Activated CD4-positive, alpha-beta T cell treated with anti-CD3 and anti-CD28 coated beads, Interleukin-2, amount 50 U/mL, for 48 hours (primary cell): ENCODE data around the gene UQCRQ.
"Not testable (repeated sequence)": the region's sequence is repeated elsewhere in the genome, so short reads cannot be mapped to it uniquely, and the experiment has no call there.

Source experiments
- DNase-seq, 2 experiments: peaks; one replicate each; pipeline ENCODE4 v3.0.0-alpha.2; 2020

The UQCRQ gene

DNA sequence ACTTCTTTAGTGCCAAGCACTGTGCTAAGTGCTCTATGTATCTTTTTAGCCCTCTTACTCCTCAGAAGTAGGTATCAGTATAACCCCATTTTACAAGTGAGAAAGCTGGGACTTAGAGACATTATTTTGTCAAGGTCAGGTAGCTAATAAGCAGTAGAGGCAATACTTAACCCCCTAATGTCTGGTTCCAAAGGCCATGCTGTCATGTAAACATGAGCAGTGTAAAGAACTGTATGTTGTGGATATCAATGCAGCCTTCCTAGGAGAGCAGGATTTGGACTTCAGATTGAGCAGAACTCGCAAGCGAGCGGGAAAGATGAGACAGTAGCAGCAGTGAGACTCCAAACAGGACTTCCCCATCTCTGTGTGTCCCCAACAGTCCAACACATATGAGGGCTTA is 32.4 kb upstream of the UQCRQ start:
- no peak for DNase-seq

GRCh38 chr5:132836852-132837251 is 29.6 kb upstream of the UQCRQ start:
- no peak for DNase-seq

- DNase-seq = no peak
Observed at GRCh38 chr5:132837868-132838267, 28.6 kb upstream of the UQCRQ start.

- DNase-seq = no peak
Observed at GRCh38 chr5:132838516-132839282, 27.7 kb upstream of the UQCRQ start.

GRCh38 chr5:132839426-132840301 is 26.8 kb upstream of the UQCRQ start:
- no peak for DNase-seq

- DNase-seq = no peak
Observed at GRCh38 chr5:132840313-132840712, 26.1 kb upstream of the UQCRQ start.

DNA sequence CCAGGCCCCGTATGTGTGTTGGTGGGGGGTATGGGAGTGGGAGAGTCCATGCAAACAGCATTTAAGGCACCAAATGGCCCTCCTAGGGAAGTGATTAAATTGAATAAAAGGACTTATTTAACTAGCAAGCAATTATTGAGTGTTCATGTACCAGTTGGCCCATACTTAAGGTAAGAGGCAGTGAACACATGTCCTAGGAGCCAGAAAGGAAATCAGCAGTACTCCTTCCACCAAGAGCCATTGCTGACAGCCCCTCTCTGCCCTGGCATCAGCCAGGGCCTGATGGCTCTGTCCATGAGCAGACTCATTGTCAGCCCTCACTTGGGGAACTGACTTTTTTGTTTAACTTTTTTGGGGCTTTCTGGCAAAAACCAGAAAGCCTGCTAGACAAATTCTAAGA is 25.5 kb upstream of the UQCRQ start:
- no peak for DNase-seq

- no peak for DNase-seq
Observed at GRCh38 chr5:132841305-132841704, 25.1 kb upstream of the UQCRQ start.

- DNase-seq = no peak
Observed at GRCh38 chr5:132848270-132848669, 18.2 kb upstream of the UQCRQ start.

- no peak for DNase-seq
Observed at GRCh38 chr5:132849347-132849746, 17.1 kb upstream of the UQCRQ start.

- no peak for DNase-seq
Observed at GRCh38 chr5:132850066-132850465, 16.4 kb upstream of the UQCRQ start.

- DNase-seq = no peak
Observed at GRCh38 chr5:132853323-132853722, 13.1 kb upstream of the UQCRQ start.

GRCh38 chr5:132853790-132854189 is 12.7 kb upstream of the UQCRQ start:
- DNase-seq = no peak

GRCh38 chr5:132854301-132854700 is 12.1 kb upstream of the UQCRQ start:
- no peak for DNase-seq

GRCh38 chr5:132854992-132855391 is 11.4 kb upstream of the UQCRQ start:
- not testable (repeated sequence) for DNase-seq

- no peak for DNase-seq
Observed at GRCh38 chr5:132856011-132856410, 10.4 kb upstream of the UQCRQ start.

DNA sequence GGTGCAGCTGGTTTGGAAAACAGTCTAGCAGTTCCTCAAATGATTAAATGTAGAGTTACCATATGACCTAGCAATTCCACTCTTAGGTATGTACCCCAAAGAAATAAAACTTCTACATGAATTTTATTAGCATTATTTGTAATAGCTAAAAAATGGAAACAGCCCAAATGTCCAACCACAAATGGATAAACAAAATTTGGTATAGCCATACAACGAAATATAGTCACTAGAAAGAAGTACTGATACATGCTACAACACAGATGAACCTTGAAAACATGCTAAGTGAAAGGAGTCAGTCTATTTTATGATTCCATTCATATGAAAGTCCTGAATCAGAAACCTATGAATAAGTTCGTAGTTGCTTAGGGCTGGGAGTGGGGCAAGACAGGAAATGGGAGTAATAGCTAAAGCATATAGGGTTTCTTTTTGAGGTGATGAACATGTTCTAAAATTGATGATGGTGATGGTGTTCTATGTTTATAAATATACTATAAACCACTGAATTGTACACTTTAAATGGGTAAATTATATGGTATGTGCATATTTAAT is 6.5 kb upstream of the UQCRQ start:
- DNase-seq = no peak

GRCh38 chr5:132860742-132861141 is 5.7 kb upstream of the UQCRQ start:
- DNase-seq = no peak

- no peak for DNase-seq
Observed at GRCh38 chr5:132865668-132866341, 637 bp upstream of the UQCRQ start.

DNA sequence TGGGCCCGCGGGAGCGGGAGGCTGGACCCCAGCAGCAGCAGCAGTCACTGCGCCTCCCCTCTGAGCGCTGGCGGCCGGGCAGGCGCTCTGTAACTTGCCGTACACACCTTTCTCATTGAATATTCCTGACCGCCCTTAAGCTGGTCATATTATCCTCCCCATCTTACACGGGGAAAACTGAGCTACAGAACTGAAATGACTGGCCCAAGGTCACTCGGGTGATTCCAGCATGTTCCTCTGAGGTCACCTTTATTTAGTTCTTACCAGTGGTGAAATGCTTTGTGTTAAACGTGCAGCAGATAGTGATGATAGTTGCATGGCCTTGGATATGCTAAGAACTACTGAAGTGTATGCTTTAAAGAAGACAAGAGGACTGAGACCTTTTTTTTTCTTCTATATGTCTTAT is 607 bp downstream of the UQCRQ start:
- DNase-seq = no peak

DNA sequence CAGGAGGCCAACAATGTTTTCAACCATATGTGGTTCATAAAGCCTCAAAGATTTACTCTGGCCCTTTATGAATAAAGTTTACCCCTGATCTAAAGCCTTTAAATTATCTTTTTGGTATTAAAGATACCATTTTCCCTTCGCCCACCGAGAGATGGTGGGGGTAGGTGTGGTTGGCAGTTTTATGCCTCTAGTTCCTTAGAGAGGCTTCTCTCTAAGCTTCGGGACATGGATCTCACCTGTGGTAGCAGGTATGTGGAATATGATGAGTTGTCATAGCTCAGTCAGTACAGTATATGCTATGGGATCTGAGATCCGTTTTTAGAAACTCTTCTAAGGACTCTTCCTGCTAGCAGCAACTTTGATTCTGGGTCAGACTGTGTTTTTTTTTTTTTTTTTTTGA is 2.3 kb downstream of the UQCRQ start:
- no peak for DNase-seq

- no peak for DNase-seq
Observed at GRCh38 chr5:132870801-132871200, 4.4 kb downstream of the UQCRQ start.
